HUES64 (cell line): ENCODE results near the gene DIAPH1.
A peak's percentile ranks its signal among the peaks of the same experiment; 100 is the strongest.

Experiments
- H3K27ac ChIP-seq: 2 replicates; pipeline ENCODE4 v1.7.0; 2013; ENCODE audit warnings: low read depth, low read length, inconsistent platforms
- H3K27me3 ChIP-seq: 2 replicates; pipeline ENCODE4 v1.6.1; 2013; ENCODE audit warnings: mild to moderate bottlenecking, low read length; ENCODE audit not compliant: insufficient read depth
- H3K36me3 ChIP-seq: 2 replicates; pipeline ENCODE4 v1.6.1; 2013; ENCODE audit warnings: mild to moderate bottlenecking, low read length; ENCODE audit not compliant: insufficient read depth
- H3K4me1 ChIP-seq: 2 replicates; pipeline ENCODE4 v1.6.1; 2013; ENCODE audit warnings: mild to moderate bottlenecking, low read length, moderate library complexity; ENCODE audit not compliant: insufficient read depth
- H3K4me3 ChIP-seq: 2 replicates; pipeline ENCODE4 v1.5.1; 2013; ENCODE audit warnings: mild to moderate bottlenecking, low read length, moderate library complexity
- H3K9ac ChIP-seq: 2 replicates; pipeline ENCODE4 v1.6.1; 2013; ENCODE audit warnings: mild to moderate bottlenecking, low read depth, low read length
- H3K9me3 ChIP-seq: 2 replicates; pipeline ENCODE4 v1.6.1; 2013; ENCODE audit warnings: low read depth, low read length; ENCODE audit not compliant: insufficient read depth
- WGBS: fragments of 150-250, 120-280 bp; methylation state at CpG from one replicate; pipeline ENCODE4 v1.1.7; 2013; ENCODE audit warnings: missing lambda C conversion rate; 5-methylcytosine and 5-hydroxymethylcytosine counted together

The DIAPH1 gene

DNA sequence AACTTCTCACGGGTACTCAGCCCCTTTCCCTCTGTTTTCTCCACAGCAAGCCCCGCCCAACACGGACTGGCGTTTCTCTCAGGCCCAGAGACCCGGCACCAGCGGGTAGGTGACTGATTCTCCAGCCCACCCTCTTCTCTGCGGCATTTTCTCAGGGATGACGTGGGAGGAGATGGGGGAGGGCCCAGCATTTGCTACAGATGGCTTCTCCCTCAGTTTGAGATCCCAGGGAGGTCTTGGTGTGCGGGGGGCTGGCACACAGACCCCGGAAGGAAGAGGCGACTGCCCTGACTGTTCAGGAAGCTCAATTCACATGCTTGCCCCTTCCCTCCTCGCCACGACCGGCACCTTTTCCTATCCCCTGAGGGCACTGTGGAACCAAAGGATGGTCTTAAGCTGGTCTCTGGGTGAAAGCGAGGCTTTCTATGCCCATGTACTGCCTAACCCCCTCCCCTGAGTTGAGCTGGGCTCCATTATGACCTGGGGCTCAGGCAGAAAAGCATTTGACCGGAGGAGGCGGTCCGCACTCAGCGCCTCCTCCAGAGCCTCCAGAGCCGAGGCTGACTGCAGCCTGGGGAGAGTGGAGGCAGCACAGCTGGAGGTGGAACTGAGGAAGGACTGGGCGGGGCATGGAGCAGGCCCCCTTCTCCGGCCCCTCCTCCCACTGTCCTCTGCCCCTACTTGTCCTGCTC, 123.9 kb downstream of the DIAPH1 start:
- peak overlapping the region; percentile 91 for H3K27ac ChIP-seq
- 12% methylated on average over 20 of the region's 22 CpGs for WGBS
- H3K4me1 ChIP-seq, result peaks cover 32% of the 10 kb centered on the region
- H3K9ac ChIP-seq, result peak overlapping the region; percentile 36; the same call in 1 of the 2 replicates
- H3K4me3 ChIP-seq, result peak overlapping the region; percentile 43
- no peaks in the 10 kb centered on the region for H3K27me3 ChIP-seq
- H3K9me3 ChIP-seq, result no peaks in the 10 kb centered on the region
- H3K36me3 ChIP-seq, result peaks cover 12% of the 10 kb centered on the region; the same call in 1 of the 2 replicates

DNA sequence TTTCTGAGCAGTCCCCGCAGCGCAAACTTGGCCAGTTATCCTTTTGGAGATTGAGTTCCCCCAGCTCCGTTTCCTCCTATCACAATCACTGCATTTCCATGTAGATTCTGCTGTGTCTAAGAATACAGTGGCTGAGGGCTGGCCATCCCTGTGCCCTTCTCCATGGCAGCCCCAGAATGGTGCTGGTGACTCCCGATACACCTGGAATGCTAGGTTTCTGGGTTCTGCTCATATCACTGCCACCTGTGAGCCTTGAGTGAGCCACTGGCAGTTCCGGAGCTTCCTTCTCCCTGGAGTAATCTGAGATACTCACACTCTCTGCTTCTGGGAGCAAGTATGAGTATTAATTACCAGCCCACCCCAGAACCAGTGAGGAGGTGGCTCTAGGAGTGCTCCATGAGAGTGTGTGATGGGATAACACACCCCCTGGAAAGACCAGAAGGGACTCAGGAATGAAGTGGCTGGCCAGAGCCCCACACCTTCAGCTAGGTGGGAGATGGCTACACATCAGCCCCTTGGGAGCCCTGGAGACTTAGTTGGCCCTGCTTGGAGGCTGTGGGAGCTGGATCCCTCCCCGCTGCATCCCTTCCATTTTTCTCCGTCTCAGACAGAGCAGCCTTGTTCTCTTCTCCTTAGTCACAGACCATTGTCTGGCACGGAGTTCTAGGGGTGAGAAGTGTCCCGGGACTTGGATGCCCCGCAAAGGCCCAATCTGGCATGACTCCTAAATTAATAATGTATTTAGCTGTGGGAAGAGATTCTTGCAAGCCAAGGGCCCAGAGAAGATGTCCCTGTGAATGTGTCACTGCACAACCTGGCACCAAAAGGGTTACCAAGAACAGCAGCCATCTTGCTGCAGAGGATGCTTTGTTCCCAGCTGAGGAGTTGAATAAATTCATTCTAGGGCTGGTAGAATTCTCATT, 125.0 kb downstream of the DIAPH1 start:
- Histone ChIP-seq H3K27ac (peak overlapping the region; percentile 91), H3K4me3 (no peak overlapping the region)
- WGBS, result 85% methylated on average over 10 of the region's 10 CpGs

DNA sequence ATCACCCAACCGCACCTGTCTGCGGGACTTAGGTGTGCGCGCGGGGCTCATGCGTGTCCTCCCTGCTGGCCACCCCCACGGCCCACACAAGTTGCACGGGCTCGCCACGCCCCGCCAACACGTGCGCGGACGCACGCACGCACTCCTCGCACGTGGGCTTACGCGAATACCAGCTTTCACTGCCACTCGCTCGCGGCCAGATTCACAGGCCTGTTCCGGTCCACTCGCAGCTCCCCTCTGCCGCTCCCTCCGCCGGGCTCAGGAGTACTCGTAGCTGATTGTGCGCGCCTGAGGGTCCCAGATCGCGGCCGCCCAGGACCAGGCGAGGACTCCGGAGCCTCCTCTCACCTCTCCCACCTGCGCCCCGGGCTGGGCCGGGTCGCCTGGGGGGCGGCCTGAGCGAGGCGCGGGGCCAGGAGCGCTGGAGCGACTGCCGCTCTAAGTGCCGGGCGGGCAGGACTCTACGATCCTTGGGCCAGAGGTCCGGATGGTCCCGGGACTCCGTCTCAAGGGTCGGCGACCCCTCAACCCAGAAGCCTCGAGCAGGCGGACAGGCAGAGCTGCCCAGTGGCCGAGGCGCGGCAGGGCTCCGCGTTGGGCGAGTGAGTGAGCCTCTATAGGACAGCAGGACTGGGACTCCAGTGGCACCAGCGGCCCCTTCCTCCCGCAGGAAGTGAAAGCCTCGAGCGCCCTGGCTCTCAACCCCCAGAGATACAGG, 126.5 kb downstream of the DIAPH1 start:
- Histone ChIP-seq H3K9me3 (no peaks in the 10 kb centered on the region), H3K27me3 (no peaks in the 10 kb centered on the region), H3K36me3 (peaks cover 7% of the 10 kb centered on the region; the same call in 1 of the 2 replicates), H3K4me3 (no peak overlapping the region), H3K4me1 (peaks cover 32% of the 10 kb centered on the region), H3K9ac (no peak overlapping the region), H3K27ac (no peak overlapping the region)
- 95% methylated on average over 68 of the region's 68 CpGs for WGBS

More for the DNA sequence above, 125.0 kb downstream of the DIAPH1 start:
- Histone ChIP-seq H3K36me3 (peaks cover 13% of the 10 kb centered on the region; the same call in 1 of the 2 replicates), H3K4me1 (peaks cover 32% of the 10 kb centered on the region), H3K9me3 (no peaks in the 10 kb centered on the region), H3K9ac (peak overlapping the region; percentile 36; the same call in 1 of the 2 replicates), H3K27me3 (no peaks in the 10 kb centered on the region)

DNA sequence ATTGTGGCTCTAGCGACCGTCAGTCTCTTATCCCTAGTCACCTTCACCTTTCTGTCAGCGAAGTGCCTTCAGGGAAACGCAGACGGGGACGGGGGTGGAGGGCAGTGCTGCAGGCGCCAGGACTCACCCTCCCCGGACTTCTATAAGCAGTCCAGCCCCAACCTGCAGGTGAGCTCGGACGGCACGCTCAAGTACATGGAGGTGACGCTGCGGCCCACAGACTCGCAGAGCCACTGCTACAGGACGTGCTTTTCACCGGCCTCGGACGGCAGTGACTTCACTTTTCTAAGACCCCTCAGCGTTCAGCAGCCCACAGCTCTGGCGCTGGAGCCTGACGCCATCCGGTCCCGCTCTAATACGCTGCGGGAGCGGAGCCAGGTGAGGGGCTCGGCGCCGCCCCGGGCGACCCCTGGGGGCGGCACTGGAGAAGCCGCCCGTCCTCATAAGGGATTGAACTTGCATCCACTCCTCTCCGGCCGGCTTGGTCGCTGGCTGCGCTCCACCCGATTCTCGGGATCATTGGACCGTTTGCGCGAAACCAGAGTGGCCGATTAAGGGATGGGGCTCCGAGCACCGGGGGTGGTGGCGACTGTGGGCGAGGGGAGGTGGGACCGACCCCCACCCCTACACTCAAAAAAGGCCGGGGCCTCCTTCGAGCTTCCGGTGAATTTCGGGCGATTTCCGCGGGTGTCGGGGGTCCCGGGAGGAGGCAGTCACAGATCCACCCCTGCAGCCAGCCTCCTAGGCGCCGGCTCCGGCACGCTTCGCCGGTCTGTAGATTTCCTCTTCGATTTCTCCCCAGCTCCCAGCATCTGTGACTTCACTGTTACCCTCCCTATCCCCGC, 127.3 kb downstream of the DIAPH1 start:
- Histone ChIP-seq H3K4me3 (no peak overlapping the region), H3K4me1 (peaks cover 30% of the 10 kb centered on the region), H3K27ac (no peak overlapping the region), H3K27me3 (peaks cover 3% of the 10 kb centered on the region; the same call in 1 of the 2 replicates), H3K9me3 (no peaks in the 10 kb centered on the region), H3K36me3 (peaks cover 5% of the 10 kb centered on the region; the same call in 1 of the 2 replicates), H3K9ac (no peak overlapping the region)
- WGBS, result 94% methylated on average over 66 of the region's 66 CpGs

DNA sequence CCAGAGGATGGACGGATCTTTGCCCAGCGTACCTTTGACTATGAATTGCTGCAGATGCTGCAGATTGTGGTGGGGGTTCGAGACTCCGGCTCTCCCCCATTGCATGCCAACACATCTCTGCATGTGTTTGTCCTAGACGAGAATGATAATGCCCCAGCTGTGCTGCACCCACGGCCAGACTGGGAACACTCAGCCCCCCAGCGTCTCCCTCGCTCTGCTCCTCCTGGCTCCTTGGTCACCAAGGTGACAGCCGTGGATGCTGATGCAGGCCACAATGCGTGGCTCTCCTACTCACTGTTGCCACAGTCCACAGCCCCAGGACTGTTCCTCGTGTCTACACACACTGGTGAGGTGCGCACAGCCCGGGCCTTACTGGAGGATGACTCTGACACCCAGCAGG, 128.0 kb downstream of the DIAPH1 start:
- WGBS, result 96% methylated on average over 13 of the region's 13 CpGs
- Histone ChIP-seq H3K36me3 (peaks cover 5% of the 10 kb centered on the region; the same call in 1 of the 2 replicates), H3K4me1 (peaks cover 23% of the 10 kb centered on the region), H3K27me3 (peaks cover 10% of the 10 kb centered on the region), H3K9me3 (no peaks in the 10 kb centered on the region), H3K27ac (no peak overlapping the region), H3K9ac (no peak overlapping the region), H3K4me3 (no peak overlapping the region)

DNA sequence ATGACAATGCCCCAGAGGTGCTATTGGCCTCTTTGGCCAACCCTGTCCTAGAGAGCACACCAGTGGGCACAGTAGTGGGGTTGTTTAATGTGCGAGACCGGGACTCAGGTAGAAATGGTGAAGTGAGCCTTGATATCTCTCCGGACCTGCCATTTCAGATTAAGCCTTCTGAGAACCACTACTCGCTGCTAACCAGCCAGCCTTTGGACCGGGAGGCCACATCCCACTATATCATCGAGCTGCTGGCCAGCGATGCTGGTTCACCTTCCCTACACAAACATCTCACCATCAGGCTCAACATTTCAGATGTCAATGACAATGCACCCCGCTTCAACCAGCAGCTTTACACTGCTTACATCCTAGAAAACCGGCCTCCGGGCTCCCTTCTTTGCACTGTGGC, 128.5 kb downstream of the DIAPH1 start:
- Histone ChIP-seq H3K9me3 (no peaks in the 10 kb centered on the region), H3K27me3 (peaks cover 15% of the 10 kb centered on the region), H3K36me3 (peaks cover 5% of the 10 kb centered on the region; the same call in 1 of the 2 replicates), H3K9ac (no peak overlapping the region), H3K4me3 (no peak overlapping the region), H3K27ac (no peak overlapping the region), H3K4me1 (peaks cover 18% of the 10 kb centered on the region)
- WGBS, result 94% methylated on average over 10 of the region's 10 CpGs

DNA sequence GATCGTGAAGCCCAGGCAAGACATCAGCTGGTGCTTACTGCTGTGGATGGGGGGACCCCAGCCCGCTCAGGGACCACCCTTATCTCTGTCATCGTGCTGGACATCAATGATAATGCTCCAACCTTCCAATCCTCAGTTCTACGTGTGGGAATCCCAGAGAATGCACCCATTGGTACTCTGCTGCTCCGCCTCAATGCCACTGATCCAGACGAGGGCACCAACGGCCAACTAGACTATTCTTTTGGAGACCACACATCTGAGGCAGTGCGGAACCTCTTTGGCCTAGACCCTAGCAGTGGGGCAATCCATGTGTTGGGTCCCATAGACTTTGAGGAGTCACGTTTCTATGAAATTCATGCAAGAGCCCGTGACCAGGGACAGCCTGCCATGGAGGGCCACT, 129.0 kb downstream of the DIAPH1 start:
- Histone ChIP-seq H3K36me3 (peaks cover 5% of the 10 kb centered on the region; the same call in 1 of the 2 replicates), H3K27me3 (peaks cover 19% of the 10 kb centered on the region), H3K9ac (no peak overlapping the region), H3K4me1 (peaks cover 13% of the 10 kb centered on the region), H3K9me3 (no peaks in the 10 kb centered on the region), H3K4me3 (no peak overlapping the region), H3K27ac (no peak overlapping the region)
- WGBS, result 94% methylated on average over 10 of the region's 10 CpGs

DNA sequence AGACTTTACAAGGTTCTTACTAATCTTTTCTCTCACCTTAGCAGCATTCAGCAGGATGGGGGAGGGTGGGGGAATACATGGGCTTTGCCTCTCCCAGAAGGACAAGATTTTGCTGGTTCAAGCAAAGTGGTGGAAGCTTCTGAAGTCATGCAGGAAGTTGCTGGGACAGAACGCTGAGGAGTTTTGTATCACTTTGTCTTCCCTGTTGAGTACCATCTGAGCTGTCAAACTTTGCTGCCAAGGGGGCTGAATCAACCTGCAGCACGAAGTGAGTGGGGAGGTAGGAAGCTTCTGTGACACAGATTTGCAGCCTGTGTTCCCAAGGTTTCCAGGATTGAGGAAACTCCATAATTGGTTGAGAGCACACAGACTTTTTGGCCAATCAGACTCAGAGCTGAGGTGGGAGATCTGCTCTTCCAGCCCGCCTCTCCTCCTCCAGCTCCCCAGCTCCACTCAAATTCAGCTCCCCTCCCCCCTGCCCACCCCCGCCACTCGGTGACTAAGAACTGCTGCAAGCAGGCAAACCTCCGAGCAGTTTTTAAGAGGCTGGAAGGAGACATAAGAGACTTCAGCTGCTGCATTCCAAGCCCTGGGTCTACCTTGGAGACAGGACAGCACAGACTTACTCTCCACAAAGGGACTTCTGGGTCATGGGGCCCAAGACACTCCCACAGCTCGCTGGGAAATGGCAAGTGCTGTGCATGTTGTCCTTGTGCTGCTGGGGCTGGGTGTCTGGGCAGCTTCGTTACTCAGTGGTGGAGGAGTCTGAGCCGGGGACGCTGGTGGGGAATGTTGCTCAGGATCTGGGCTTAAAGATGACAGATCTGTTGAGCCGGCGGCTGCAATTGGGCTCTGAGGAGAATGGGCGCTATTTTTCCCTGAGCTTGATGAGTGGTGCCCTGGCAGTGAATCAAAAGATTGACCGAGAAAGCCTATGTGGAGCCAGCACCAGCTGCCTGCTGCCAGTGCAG, 129.9 kb downstream of the DIAPH1 start, which contains the start of gene PCDHGC5:
Gene PCDHGC5, plus strand, starts transcription at position 491 of the 971 bp plus-strand sequence. Its CDS starts 160 bp downstream, at position 651.
- Histone ChIP-seq H3K36me3 (peaks cover 5% of the 10 kb centered on the region; the same call in 1 of the 2 replicates), H3K9me3 (no peaks in the 10 kb centered on the region), H3K27me3 (peaks cover 19% of the 10 kb centered on the region), H3K9ac (no peak within 1 kb of the TSS), H3K4me1 (peaks cover 10% of the 10 kb centered on the region), H3K27ac (no peak within 1 kb of the TSS), H3K4me3 (no peak within 1 kb of the TSS)
- WGBS, result 69% methylated on average over 14 of the region's 14 CpGs

DNA sequence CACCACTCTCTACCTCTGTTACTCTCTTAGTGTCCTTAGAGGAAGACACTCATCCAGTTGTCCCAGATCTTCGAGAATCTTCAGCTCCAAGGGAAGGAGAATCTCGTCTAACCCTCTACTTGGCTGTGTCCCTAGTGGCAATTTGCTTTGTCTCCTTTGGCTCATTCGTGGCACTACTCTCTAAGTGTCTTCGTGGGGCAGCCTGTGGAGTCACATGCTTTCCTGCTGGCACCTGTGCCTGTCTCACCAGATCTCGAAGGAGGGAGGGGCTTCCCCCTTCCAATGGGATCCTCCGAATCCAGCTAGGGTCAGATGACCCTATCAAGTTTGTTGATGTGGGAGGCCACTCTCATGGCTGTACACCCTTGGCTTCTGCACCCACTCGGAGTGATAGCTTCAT, 131.7 kb downstream of the DIAPH1 start:
- 91% methylated on average over 7 of the region's 7 CpGs for WGBS
- H3K27me3 ChIP-seq, result peaks cover 19% of the 10 kb centered on the region
- peaks cover 5% of the 10 kb centered on the region; the same call in 1 of the 2 replicates for H3K36me3 ChIP-seq

More for the DNA sequence above, 131.7 kb downstream of the DIAPH1 start:
- Histone ChIP-seq H3K9ac (no peak overlapping the region), H3K4me3 (no peak overlapping the region), H3K9me3 (no peaks in the 10 kb centered on the region), H3K4me1 (peaks cover 14% of the 10 kb centered on the region), H3K27ac (no peak overlapping the region)
